ENCODE results near the gene SP5. TPM values are rescaled to one million over a fixed set of nuclear protein-coding genes. Genes with fewer than 3 reads are reported as not detected.

SP5 gene
- total RNA-seq, 1 experiment from 2014 or later: 1.7 TPM

GRCh38 chr2:170711774-170712652 lies 3.1 kb upstream of the SP5 start:
- H3K36me3 Mint-ChIP-seq: peaks cover 2% of the 10 kb centered on the region; the same call in 1 of the 2 replicates

GRCh38 chr2:170712653-170713542 lies 2.2 kb upstream of the SP5 start:
- peaks cover 100% of the 10 kb centered on the region for H3K27me3 Mint-ChIP-seq (ENCODE audit: low read depth)
- peak; percentile 21 for DNase-seq (ENCODE audit: low spot score)
- peaks cover 2% of the 10 kb centered on the region; the same call in 1 of the 2 replicates for H3K36me3 Mint-ChIP-seq
- CTCF ChIA-PET: interaction anchor here (0.5 to 7.4 kb wide), 7 partner anchors 57 to 1518 kb away, joined by 3 to 92 read pairs (median 4); partner anchors contain the start of genes ERICH2 and GAD1
- H3K27ac Mint-ChIP-seq: no peak overlapping the region
- POLR2A ChIA-PET: no interaction called here
- no peaks in the 10 kb centered on the region for H3K9me3 Mint-ChIP-seq
- ATAC-seq: no peak
- no peak for TF ChIP-seq KAT7 (CRISPR knock-in tag; IDR thresholded peaks at IDR 0.05; ENCODE audit: borderline replicate concordance)
- no peak for TF ChIP-seq NR3C1 (CRISPR knock-in tag; conservative IDR thresholded peaks at IDR 0.05; ENCODE audit: low read depth)
- TF ChIP-seq HMGXB4 (CRISPR knock-in tag; IDR thresholded peaks at IDR 0.05): peak; percentile 26; the same call in 1 of the 2 replicates
- TF ChIP-seq NFATC4 (CRISPR knock-in tag; IDR thresholded peaks at IDR 0.05): no peak
- peak overlapping the region; percentile 69 for H3K4me3 Mint-ChIP-seq
- H3K4me1 Mint-ChIP-seq: peaks cover 55% of the 10 kb centered on the region

More at GRCh38 chr2:170711774-170712652, 3.1 kb upstream of the SP5 start:
- CTCF ChIA-PET: interaction anchor here (0.8 to 7.4 kb wide), 8 partner anchors 11 to 351 kb away, joined by 3 to 92 read pairs (median 4); partner anchors contain the start of genes ERICH2 and GAD1
- no peak overlapping the region for H3K27ac Mint-ChIP-seq
- peak; percentile 14 for ATAC-seq
- peaks cover 52% of the 10 kb centered on the region for H3K4me1 Mint-ChIP-seq
- H3K9me3 Mint-ChIP-seq: no peaks in the 10 kb centered on the region
- TF ChIP-seq ESRRA (CRISPR knock-in tag; IDR thresholded peaks at IDR 0.05; ENCODE audit: borderline replicate concordance) (no peak), ERG (CRISPR knock-in tag; IDR thresholded peaks at IDR 0.05) (no peak), ETV6 (CRISPR knock-in tag; IDR thresholded peaks at IDR 0.05) (peak; percentile 11; the same call in 1 of the 2 replicates), ZNF396 (CRISPR knock-in tag; IDR thresholded peaks at IDR 0.05; ENCODE audit: borderline replicate concordance) (no peak), MAX (CRISPR knock-in tag; IDR thresholded peaks at IDR 0.05) (0 out of 2 replicates have a peak, but pooled peaks have one; percentile 19)
- peaks cover 100% of the 10 kb centered on the region for H3K27me3 Mint-ChIP-seq (ENCODE audit: low read depth)
- H3K4me3 Mint-ChIP-seq: peak overlapping the region; percentile 69
- POLR2A ChIA-PET: interaction anchor here (0.6 to 0.8 kb wide), 3 partner anchors 22 to 1422 kb away, joined by 3 to 6 read pairs (median 4); no protein-coding TSS in a partner anchor
- peak; percentile 82 for DNase-seq (ENCODE audit: low spot score)

- peak overlapping the region; percentile 69 for H3K4me3 Mint-ChIP-seq
- no peaks in the 10 kb centered on the region for H3K9me3 Mint-ChIP-seq
- peaks cover 100% of the 10 kb centered on the region for H3K27me3 Mint-ChIP-seq (ENCODE audit: low read depth)
- ChIA-PET POLR2A (no interaction called here), CTCF (interaction anchor here (0.5 to 7.4 kb wide), 8 partner anchors 57 to 1519 kb away, joined by 3 to 92 read pairs (median 4); partner anchors contain the start of genes ERICH2 and GAD1)
- no peak overlapping the region for H3K27ac Mint-ChIP-seq
- DNase-seq (ENCODE audit: low spot score) (peak; percentile 34), ATAC-seq (no peak)
- peaks cover 2% of the 10 kb centered on the region; the same call in 1 of the 2 replicates for H3K36me3 Mint-ChIP-seq
- H3K4me1 Mint-ChIP-seq: peaks cover 55% of the 10 kb centered on the region
- TF ChIP-seq FOXP4 (CRISPR knock-in tag; IDR thresholded peaks at IDR 0.05) (peak; percentile 65; the same call in 1 of the 2 replicates), ZBTB21 (CRISPR knock-in tag; IDR thresholded peaks at IDR 0.05; ENCODE audit: borderline replicate concordance) (no peak), MAX (CRISPR knock-in tag; IDR thresholded peaks at IDR 0.05) (0 out of 2 replicates have a peak, but pooled peaks have one; percentile 38), PRDM15 (CRISPR knock-in tag; IDR thresholded peaks at IDR 0.05) (0 out of 2 replicates have a peak, but pooled peaks have one; percentile 19), JUN (CRISPR knock-in tag; IDR thresholded peaks at IDR 0.05) (no peak), ESRRA (CRISPR knock-in tag; IDR thresholded peaks at IDR 0.05; ENCODE audit: borderline replicate concordance) (no peak)
Measured at GRCh38 chr2:170713543-170714380, 1.4 kb upstream of the SP5 start.

Data from WTC11 (cell line).